Tibial nerve (tissue), 4 donors: ENCODE results near the gene NECAB3. TPM values are rescaled to one million over a fixed set of nuclear protein-coding genes. Genes with fewer than 3 reads are reported as not detected.
A peak's percentile ranks its signal among the peaks of the same experiment; 100 is the strongest.

Source experiments
- DNase-seq, 2 donors: peaks; one replicate each; pipeline ENCODE4 v3.0.0-alpha.2; 2019; ENCODE audit warnings: low spot score in 2 of 2
- H3K27ac ChIP-seq, 4 donors: fragments of 200-600 bp; sonication (generic) in 3 of 4; one replicate each; pipeline ENCODE4 v1.5.1; 2017 to 2019; ENCODE audit warnings: mild to moderate bottlenecking in 1 of 4
- H3K27me3 ChIP-seq, 2 donors: fragments of 200-600 bp; sonication (generic) in 1 of 2; one replicate each; pipeline versions ENCODE4 v1.5.1 to v1.6.0; 2017 to 2019
- H3K36me3 ChIP-seq, 3 donors: fragments of 200-600 bp; sonication (generic); one replicate each; pipeline ENCODE4 v1.5.1; 2018 to 2019
- H3K4me1 ChIP-seq, 4 donors: fragments of 200-600 bp; sonication (generic) in 3 of 4; one replicate each; pipeline ENCODE4 v1.5.1; 2017 to 2019
- H3K4me3 ChIP-seq, 4 donors: fragments of 200-600 bp; sonication (generic) in 3 of 4; one replicate each; pipeline ENCODE4 v1.5.1; 2017 to 2019; ENCODE audit warnings: mild to moderate bottlenecking in 1 of 4, moderate library complexity in 1 of 4
- H3K9me3 ChIP-seq, 4 donors: fragments of 200-600 bp; sonication (generic) in 3 of 4; one replicate each; pipeline ENCODE4 v1.5.1; 2017 to 2019
- CTCF ChIP-seq, 5 experiments: fragments of 200-600 bp in 3 of 5; fragments of 450-650 bp in 2 of 5; sonication (generic) in 3 of 5; IDR thresholded peaks; one replicate each; pipeline ENCODE4 v1.5.1; 2016 to 2019; ENCODE audit warnings: antibody characterized with exemption in 5 of 5, mild to moderate bottlenecking in 3 of 5, moderate library complexity in 2 of 5
- EP300 ChIP-seq, 2 donors: sonication (generic); formaldehyde crosslinking; IDR thresholded peaks; one replicate each; pipeline ENCODE4 v1.6.1; 2017; ENCODE audit warnings: antibody characterized with exemption in 2 of 2, mild to moderate bottlenecking in 1 of 2
- POLR2A ChIP-seq, 2 donors: fragments of 450-650 bp; IDR thresholded peaks; one replicate each; pipeline ENCODE4 v1.6.1; 2017; ENCODE audit warnings: antibody characterized with exemption in 2 of 2, mild to moderate bottlenecking in 2 of 2, moderate library complexity in 2 of 2
- WGBS, 2 donors: methylation state at CpG; one replicate each; pipeline ENCODE4 v1.1.5; 2018; 5-methylcytosine and 5-hydroxymethylcytosine counted together
- total RNA-seq, 4 donors: library from RNA; depleted of rRNA; stranded (reverse); fragments of >200 nt; gene quantifications; one replicate each; pipeline ENCODE4 v1.1.0, GENCODE V29; 2016

NECAB3 gene
- 100 to 1,000 TPM in 1 of 4 donors, 10 to 100 TPM in 3; 80.8 to 103 (median 91.5) TPM for total RNA-seq

- peak; percentile 78 for DNase-seq
- TF ChIP-seq CTCF (IDR thresholded peaks at IDR 0.05) (no peak), EP300 (IDR thresholded peaks at IDR 0.05) (peak in 1 of 2 donors; percentile 73), POLR2A (IDR thresholded peaks at IDR 0.05) (peak; percentile 51 to 79)
These were observed at the start of gene NECAB3 for GRCh38 chr20:33674294-33675135. NECAB3 (minus strand) TSS chr20:33674428; CDS start chr20:33674352, 76 bp downstream.

DNA sequence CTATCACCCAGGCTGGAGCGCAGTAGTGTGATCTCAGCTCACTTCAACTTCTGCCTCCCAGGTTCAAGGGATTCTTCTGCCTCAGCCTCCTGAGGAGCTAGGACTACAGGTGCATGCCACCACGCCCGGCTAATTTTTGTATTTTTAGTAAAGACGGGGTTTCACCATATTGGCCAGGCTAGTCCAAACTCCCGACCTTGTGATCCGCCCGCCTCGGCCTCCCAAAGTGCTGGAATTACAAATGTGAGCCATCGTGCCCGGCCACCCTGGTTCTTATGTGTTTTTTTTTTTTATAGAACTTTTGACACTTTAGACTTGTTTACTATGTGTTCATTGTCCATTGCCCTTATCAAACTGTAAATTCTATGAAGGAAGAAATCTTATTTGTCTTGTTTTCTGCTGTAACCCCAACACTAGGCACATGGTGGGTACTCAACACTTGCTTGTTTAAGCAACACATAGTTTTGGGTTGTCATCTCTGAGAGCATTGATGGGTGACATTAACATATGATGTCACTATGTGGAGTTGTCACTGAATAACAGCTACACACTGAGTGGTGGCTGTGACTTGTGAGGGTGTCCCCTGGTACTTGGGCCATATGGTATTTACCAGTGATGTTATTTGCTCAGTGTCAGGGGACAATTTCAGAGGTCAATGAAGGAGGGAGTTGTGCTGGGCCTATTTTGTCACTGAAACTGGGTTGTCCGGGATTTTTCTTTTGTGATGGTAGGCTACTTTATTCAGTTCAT is 47.3 kb upstream of the NECAB3 start:
- DNase-seq: no peak
- Histone ChIP-seq H3K4me1 (peaks cover 3 to 16% (median 9%) of the 10 kb centered on the region in 4 donors), H3K27me3 (no peaks in the 10 kb centered on the region), H3K4me3 (no peak overlapping the region), H3K36me3 (no peaks in the 10 kb centered on the region), H3K27ac (no peak overlapping the region), H3K9me3 (no peaks in the 10 kb centered on the region)
- TF ChIP-seq POLR2A (IDR thresholded peaks at IDR 0.05) (no peak), EP300 (IDR thresholded peaks at IDR 0.05) (no peak), CTCF (IDR thresholded peaks at IDR 0.05) (no peak)
- 90 to 94% methylated on average over 11 of the region's 11 CpGs for WGBS, 2 donors

More at GRCh38 chr20:33674294-33675135, at the start of gene NECAB3:
- H3K27me3 ChIP-seq: no peaks in the 10 kb centered on the region
- H3K9me3 ChIP-seq: no peaks in the 10 kb centered on the region
- peaks cover 0 to 24% (median 0%) of the 10 kb centered on the region in 3 donors for H3K36me3 ChIP-seq
- H3K4me3 ChIP-seq: peak within 1 kb of the TSS; percentile 65 to 88 (median 69)
- H3K27ac ChIP-seq: peak within 1 kb of the TSS; percentile 87 to 100 (median 93)
- WGBS, 2 donors: 5 to 6% methylated on average over 16 to 36 of the region's 73 CpGs
- H3K4me1 ChIP-seq: peaks cover 0 to 52% (median 35%) of the 10 kb centered on the region in 4 donors

DNA sequence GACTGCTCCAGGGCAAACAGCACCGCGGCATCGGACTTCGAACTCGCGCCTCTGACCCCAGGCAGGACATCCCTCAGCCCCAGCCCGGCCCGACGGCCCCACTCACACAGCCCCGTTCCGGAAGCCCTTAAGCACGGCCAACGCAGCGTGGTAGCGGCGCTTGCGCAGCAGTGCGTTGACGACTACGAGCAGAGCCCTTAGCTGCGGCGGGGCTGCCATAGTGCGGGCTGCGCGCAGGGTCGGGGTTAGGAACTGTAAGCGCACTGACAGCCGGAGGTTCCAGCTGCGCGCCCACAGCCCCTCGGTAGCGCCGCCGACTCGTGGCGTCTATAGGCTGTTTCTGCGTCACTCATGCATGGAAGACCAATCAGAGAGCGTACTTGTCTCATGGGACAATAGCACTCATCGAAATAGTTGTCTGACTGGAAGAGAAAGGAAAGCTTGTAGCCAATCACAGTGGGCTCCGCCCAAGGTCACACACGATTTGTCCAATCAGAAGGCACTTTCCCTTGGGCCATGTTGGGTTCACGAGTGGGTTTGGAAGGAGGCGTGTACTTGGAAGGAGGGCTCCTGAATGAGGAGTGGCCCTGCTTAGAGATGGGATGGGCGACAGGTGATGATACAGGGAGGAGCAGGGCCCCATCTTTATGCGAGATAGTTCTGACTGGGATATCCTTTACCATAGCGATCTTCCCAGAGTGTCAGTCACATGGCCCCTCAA is 45.9 kb upstream of the NECAB3 start, which contains the start of gene PXMP4:
Gene PXMP4 (minus strand): TSS at position 322 of the 721 bp plus-strand sequence. CDS start 103 bp downstream, at position 219.
- peak within 1 kb of the TSS; percentile 37 to 80 (median 74) for H3K27ac ChIP-seq
- peaks cover 0 to 2% (median 0%) of the 10 kb centered on the region in 3 donors for H3K36me3 ChIP-seq
- DNase-seq: peak; percentile 85 to 90
- no peaks in the 10 kb centered on the region for H3K27me3 ChIP-seq
- peak within 1 kb of the TSS; percentile 59 to 92 (median 82) for H3K4me3 ChIP-seq
- H3K9me3 ChIP-seq: no peaks in the 10 kb centered on the region
- 3 to 6% methylated on average over 20 to 38 of the region's 46 CpGs for WGBS, 2 donors
- peak in 1 of 2 donors; percentile 80 for TF ChIP-seq EP300 (IDR thresholded peaks at IDR 0.05)
- peak in 2 of 5 experiments; percentile 34 to 58 for TF ChIP-seq CTCF (IDR thresholded peaks at IDR 0.05)
- peak in 1 of 2 donors; percentile 50 for TF ChIP-seq POLR2A (IDR thresholded peaks at IDR 0.05)
- peaks cover 3 to 16% (median 9%) of the 10 kb centered on the region in 4 donors for H3K4me1 ChIP-seq

- H3K36me3 ChIP-seq: peaks cover 0 to 9% (median 0%) of the 10 kb centered on the region in 3 donors
- DNase-seq: no peak
- H3K4me1 ChIP-seq: peaks cover 3 to 16% (median 9%) of the 10 kb centered on the region in 4 donors
- WGBS, 2 donors: 40 to 56% methylated on average over 13 of the region's 13 CpGs
- no peaks in the 10 kb centered on the region for H3K27me3 ChIP-seq
- peak overlapping the region; percentile 37 to 80 (median 72) for H3K27ac ChIP-seq
- H3K9me3 ChIP-seq: no peaks in the 10 kb centered on the region
- peak overlapping the region; percentile 59 to 92 (median 82) for H3K4me3 ChIP-seq
- TF ChIP-seq POLR2A (IDR thresholded peaks at IDR 0.05): no peak
- no peak for TF ChIP-seq CTCF (IDR thresholded peaks at IDR 0.05)
- TF ChIP-seq EP300 (IDR thresholded peaks at IDR 0.05): no peak
These were observed 45.2 kb upstream of the NECAB3 start for GRCh38 chr20:33719277-33719988.
